D721Med (cell line): ENCODE results near the gene NLGN4X.

Source experiments
- DNase-seq: peaks from one replicate; pipeline ENCODE4 v3.0.0; 2011; ENCODE audit warnings: low spot score; ENCODE audit not compliant: insufficient read length
- FAIRE-seq: peaks from 2 replicates; lab custom pipeline; 2011; peaks lifted over from hg19 to GRCh38; lab: Jason Lieb, UNC
- TF ChIP-seq, protein P1 (sequence below): IDR thresholded peaks from 2 replicates; pipeline ENCODE4 v1.5.1; 2012; ENCODE audit warnings: mild to moderate bottlenecking, control low read depth; ENCODE audit not compliant: insufficient read depth; ENCODE audit errors: missing control alignments

The NLGN4X gene

DNA sequence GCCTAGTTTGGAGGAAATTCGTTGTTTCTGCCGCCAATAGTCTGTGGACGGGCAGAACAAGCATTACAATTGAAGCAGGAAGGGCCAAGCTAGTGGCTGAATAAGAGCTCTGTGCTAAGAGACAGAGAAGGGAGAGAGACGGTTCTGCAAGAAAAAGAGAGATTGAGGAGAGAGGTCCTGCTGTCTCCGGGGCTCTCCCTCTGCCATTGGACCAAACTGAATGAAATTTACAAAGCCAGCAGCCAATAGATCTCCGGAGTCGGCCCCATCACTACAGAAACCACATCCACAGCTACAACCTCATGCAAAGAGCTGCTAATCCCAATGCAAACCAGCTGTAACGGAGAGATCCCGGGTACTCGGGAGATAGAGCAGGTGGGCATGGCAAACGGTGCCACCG, at the start of gene NLGN4X:
NLGN4X (minus strand) TSS at position 148 of the 400 bp plus-strand sequence. CDS start 77,401 bp downstream, outside the sequence.
- TF ChIP-seq, protein P1, sequence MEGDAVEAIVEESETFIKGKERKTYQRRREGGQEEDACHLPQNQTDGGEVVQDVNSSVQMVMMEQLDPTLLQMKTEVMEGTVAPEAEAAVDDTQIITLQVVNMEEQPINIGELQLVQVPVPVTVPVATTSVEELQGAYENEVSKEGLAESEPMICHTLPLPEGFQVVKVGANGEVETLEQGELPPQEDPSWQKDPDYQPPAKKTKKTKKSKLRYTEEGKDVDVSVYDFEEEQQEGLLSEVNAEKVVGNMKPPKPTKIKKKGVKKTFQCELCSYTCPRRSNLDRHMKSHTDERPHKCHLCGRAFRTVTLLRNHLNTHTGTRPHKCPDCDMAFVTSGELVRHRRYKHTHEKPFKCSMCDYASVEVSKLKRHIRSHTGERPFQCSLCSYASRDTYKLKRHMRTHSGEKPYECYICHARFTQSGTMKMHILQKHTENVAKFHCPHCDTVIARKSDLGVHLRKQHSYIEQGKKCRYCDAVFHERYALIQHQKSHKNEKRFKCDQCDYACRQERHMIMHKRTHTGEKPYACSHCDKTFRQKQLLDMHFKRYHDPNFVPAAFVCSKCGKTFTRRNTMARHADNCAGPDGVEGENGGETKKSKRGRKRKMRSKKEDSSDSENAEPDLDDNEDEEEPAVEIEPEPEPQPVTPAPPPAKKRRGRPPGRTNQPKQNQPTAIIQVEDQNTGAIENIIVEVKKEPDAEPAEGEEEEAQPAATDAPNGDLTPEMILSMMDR = no peak
- FAIRE-seq (no peak), DNase-seq (no peak)

DNA sequence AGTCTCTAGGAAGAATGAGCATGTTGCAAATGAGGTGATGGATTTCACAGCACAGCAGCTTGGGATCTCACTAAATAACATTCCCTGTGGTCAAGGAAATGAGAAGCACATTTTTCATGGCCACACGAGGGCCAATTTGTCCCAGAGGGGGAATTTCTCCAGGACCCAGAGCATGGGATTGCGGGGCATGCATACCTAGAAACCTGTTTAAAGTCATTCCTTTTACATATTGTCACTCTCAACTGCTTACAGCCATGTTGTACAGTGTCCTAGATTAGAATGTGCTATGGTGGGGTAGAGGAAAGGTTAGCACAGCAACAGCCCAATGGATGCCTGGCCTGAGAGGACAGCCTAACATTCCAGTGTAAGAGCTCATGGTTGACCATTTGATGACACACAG, 37.4 kb upstream of the NLGN4X start:
- DNase-seq (no peak), FAIRE-seq (no peak)
- TF ChIP-seq, protein P1 = no peak

DNA sequence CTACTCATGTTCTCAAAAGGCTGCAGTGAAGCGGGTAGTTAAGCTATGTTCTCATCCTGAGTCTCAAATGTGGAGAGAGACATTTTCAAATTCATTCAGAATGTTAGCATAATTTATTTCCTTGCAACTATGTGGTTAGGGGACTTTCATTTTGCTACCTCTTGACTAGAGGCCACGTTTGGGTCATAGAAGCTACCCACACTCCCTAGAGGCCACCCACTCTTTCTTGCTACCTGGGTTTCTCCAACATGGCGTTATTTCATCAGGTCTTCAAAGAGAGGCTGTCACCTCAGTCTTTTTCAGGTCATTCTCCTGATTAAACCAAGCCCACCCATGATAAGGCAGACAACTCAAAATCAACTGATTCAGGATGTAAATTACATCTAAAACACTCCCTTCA, 34.3 kb upstream of the NLGN4X start:
- DNase-seq = no peak
- TF ChIP-seq, protein P1 = no peak
- no peak for FAIRE-seq

DNA sequence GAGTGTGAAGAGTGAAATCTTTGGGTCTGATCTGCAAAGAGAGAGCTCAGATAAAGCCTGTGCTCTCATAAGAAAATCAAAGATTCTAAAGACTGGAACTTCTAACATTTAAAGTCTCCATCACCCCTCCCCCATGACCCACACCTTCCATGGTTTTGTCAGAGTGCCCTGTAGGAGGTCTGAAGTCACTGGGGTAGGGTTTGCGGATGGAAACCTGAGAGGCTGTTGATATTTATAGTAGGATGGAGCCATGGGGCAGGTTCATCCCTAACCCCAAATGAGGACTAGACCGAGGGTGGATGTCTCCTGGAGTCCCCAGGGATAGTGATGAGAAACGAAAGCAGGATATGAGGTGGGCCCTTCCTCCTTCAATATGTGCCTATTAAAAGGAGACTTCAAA, 28.4 kb upstream of the NLGN4X start:
- TF ChIP-seq, protein P1 = no peak
- DNase-seq (no peak), FAIRE-seq (no peak)

DNA sequence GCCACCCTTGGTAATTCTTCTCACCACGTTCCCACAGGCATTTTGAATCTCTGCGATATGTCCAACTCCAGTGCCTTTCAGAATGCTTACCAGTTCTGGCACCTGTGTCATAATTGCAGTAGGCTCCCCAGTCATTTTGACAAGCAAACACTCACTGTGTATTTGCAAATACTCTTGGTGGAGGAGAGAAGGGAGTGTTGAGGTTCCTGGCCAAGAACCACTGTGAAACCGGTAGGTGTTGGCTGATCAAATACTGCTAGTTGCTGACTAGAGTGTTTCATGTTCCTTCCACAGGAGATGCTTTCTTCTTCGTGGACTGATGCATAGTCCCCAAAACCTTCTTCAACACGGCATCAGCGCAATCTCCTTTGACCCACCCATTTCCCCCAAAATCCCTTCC, 16.0 kb upstream of the NLGN4X start:
- DNase-seq (no peak), FAIRE-seq (no peak)
- TF ChIP-seq, protein P1 = no peak

DNA sequence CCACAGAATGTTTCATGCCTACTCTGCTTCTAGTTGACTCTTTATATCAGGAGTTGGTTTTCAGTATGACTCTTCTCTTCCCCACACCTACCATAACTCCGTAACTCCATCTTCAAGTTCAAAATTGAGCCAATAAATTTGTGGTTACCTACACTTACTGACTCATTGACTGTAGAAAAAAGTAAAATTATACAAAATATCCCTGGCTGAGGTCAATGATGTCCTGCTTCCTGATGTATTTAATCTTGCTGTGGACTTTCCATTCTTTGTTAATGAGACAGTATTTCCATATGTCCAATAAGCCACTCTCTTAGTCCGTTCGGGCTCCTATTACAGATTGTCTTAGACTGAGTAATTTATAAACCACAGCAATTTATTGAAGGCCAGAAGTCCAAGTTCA, 9.9 kb upstream of the NLGN4X start:
- DNase-seq = no peak
- no peak for FAIRE-seq
- TF ChIP-seq, protein P1 = no peak

DNA sequence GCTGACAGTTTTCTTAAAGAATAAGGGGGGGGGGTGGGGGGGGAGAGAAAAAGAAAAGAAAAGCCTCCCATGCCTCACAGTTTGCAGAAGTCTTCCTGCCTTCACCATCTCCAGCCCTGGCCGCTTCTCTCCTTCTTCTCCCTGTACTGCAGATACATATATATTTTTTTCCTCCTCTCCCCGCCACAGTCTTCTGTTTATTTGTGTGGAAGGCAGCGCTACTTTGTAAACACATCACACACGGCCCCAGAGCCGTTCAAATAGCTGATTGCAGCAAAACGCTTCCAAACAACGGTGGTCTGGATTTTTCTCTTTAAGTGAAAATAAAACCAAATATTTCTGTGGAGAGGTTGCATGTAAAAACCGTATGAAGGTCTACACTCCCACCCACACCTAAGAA, 732 bp downstream of the NLGN4X start:
- no peak for DNase-seq
- TF ChIP-seq, protein P1 = no peak
- FAIRE-seq = no peak
